Ovary (tissue), 9 donors: Measurements from ENCODE around the gene SLK. TPM values are rescaled to one million over a fixed set of nuclear protein-coding genes. Genes with fewer than 3 reads are reported as not detected.

Experiments used
- DNase-seq, 5 donors: peaks; one replicate each; pipeline ENCODE4 v3.0.0-alpha.2; 2019 to 2020
- H3K27ac ChIP-seq, 2 donors: fragments of 200-600 bp; one replicate each; pipeline versions ENCODE4 v1.5.1 to v1.8.0; 2019 to 2022
- H3K27me3 ChIP-seq: fragments of 200-600 bp; one replicate; pipeline ENCODE4 v1.8.0; 2022
- H3K36me3 ChIP-seq: fragments of 200-600 bp; sonication (generic); one replicate; pipeline ENCODE4 v1.5.1; 2019
- H3K4me1 ChIP-seq: one replicate; pipeline ENCODE4 v1.8.1; 2013; ENCODE audit warnings: mild to moderate bottlenecking, moderate library complexity; ENCODE audit not compliant: insufficient read depth
- H3K4me3 ChIP-seq: fragments of 200-600 bp; sonication (generic); one replicate; pipeline ENCODE4 v1.5.1; 2017
- H3K9me3 ChIP-seq, 2 donors: fragments of 200-600 bp in 1 of 2; sonication (generic) in 1 of 2; one replicate each; pipeline versions ENCODE4 v1.5.1 to v1.8.1; 2013 to 2019; ENCODE audit warnings: mild to moderate bottlenecking in 1 of 2, moderate library complexity in 1 of 2
- EP300 ChIP-seq: sonication (generic); formaldehyde crosslinking; IDR thresholded peaks from one replicate; pipeline ENCODE4 v1.6.1; 2017; ENCODE audit warnings: antibody characterized with exemption
- POLR2A ChIP-seq: fragments of 450-650 bp; IDR thresholded peaks from one replicate; pipeline ENCODE4 v1.6.1; 2017; ENCODE audit warnings: antibody characterized with exemption, mild to moderate bottlenecking, moderate library complexity
- WGBS, 3 donors: extraction: QIAGEN DNeasy Blood & Tissue Kit in 1 of 3; methylation state at CpG; one replicate each; pipeline versions ENCODE4 v1.1.5 to v1.1.7; 2013 to 2017; 5-methylcytosine and 5-hydroxymethylcytosine counted together
- intact Hi-C, 4 donors: fragments of 100-400 bp; cut with DNase I; formaldehyde crosslinking; loops; one replicate each; pipeline versions ENCODE4 v1.11.0 to v1.15.1; 2022 to 2023
- polyA plus RNA-seq, 2 donors: library from polyadenylated mRNA; stranded (reverse); fragments of 200-250 nt in 1 of 2; fragments of 350-450 nt in 1 of 2; fragmentation: Illumina TruSeq in 1 of 2; extraction: RNeasy Lipid Tissue Mini Kit (QIAGEN cat#74804) in 1 of 2; gene quantifications; one replicate each; pipeline ENCODE4 v1.2.3, GENCODE V29; 2013 to 2014
- total RNA-seq, 7 donors: library from RNA; depleted of rRNA in 2 of 7; stranded (reverse); fragments of >200 nt in 2 of 7; fragmentation: NEBNext Ultra II Directional in 3 of 7; extraction: Animal tissue kit (Norgen Biotek cat#: 25700) in 3 of 7; gene quantifications; one replicate each; pipeline versions ENCODE4 v1.1.0 to v1.2.4, GENCODE V29; 2016 to 2023
- TF ChIP-seq, protein P1 (sequence below), 3 donors: fragments of 450-650 bp in 2 of 3; fragments of 200-600 bp in 1 of 3; IDR thresholded peaks; one replicate each; pipeline versions ENCODE4 v1.5.1 to v1.8.0; 2016 to 2022; ENCODE audit warnings: antibody characterized with exemption in 3 of 3, mild to moderate bottlenecking in 1 of 3
- donor health status: DM: no; HTN: no; CAD: no; lungs with moderate emphysema.
- donor health status: DM: no; HTN: no; CAD: no.
- donor health status: Bipolar disorder and iron deficiency.
- donor health status: DM: yes; HTN: yes; CAD: no.
- donor health status: DM: no; HTN: no; CAD: no.
- donor health status: DM: yes; HTN: yes; CAD: no.

Gene SLK
- total and polyA plus RNA-seq, 9 donors: 19.9 to 71.5 (median 43.4) TPM

DNA sequence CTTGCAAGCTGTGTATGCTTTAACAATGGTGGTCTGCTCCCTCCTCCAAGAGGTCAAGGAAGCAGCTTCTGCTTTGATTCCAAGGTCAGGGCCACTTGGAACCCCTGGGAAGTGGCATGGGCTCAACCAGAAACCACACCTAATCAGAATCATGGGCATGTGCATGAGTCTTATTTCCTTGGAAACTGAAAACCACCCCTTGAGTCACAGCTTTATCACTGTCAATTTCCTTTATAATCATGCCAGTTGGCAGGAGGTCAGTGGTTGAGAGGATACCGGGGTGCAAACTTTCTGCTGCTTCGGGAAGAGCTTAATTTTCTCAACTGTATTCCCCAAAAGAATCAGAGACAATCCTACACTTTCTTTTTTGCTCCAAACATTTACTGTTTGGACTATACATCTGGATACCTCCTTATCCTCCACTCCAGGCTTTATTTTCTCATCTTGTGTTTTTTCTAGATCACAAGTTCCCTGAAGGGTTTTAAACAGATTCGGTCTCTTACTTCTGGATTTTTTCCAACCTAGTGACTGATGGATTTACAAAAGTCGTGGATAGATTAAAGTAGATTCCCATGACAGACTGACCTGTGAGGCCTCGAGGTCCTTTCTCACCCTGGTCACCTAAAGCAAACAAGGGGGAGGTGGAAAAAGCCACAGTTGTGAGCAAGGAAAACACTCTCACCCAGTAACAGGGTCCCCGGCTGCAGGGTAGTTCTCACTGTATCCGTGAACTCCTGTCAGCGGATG, 82.7 kb downstream of the SLK start:
- intact Hi-C loops: loop anchor here in 1 of 4 donors (5.0 kb wide), 1 partner anchor 158 kb away; no protein-coding TSS in a partner anchor
- Histone ChIP-seq H3K4me1 (no peaks in the 10 kb centered on the region), H3K27ac (no peak overlapping the region), H3K27me3 (no peaks in the 10 kb centered on the region), H3K4me3 (no peak overlapping the region), H3K9me3 (no peaks in the 10 kb centered on the region), H3K36me3 (no peaks in the 10 kb centered on the region)
- WGBS, 3 donors: 40 to 46% (median 41%) methylated on average over 8 of the region's 8 CpGs
- DNase-seq: no peak
- TF ChIP-seq, protein P1, sequence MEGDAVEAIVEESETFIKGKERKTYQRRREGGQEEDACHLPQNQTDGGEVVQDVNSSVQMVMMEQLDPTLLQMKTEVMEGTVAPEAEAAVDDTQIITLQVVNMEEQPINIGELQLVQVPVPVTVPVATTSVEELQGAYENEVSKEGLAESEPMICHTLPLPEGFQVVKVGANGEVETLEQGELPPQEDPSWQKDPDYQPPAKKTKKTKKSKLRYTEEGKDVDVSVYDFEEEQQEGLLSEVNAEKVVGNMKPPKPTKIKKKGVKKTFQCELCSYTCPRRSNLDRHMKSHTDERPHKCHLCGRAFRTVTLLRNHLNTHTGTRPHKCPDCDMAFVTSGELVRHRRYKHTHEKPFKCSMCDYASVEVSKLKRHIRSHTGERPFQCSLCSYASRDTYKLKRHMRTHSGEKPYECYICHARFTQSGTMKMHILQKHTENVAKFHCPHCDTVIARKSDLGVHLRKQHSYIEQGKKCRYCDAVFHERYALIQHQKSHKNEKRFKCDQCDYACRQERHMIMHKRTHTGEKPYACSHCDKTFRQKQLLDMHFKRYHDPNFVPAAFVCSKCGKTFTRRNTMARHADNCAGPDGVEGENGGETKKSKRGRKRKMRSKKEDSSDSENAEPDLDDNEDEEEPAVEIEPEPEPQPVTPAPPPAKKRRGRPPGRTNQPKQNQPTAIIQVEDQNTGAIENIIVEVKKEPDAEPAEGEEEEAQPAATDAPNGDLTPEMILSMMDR (IDR thresholded peaks at IDR 0.05): no peak
- TF ChIP-seq EP300 (no peak), POLR2A (no peak)

DNA sequence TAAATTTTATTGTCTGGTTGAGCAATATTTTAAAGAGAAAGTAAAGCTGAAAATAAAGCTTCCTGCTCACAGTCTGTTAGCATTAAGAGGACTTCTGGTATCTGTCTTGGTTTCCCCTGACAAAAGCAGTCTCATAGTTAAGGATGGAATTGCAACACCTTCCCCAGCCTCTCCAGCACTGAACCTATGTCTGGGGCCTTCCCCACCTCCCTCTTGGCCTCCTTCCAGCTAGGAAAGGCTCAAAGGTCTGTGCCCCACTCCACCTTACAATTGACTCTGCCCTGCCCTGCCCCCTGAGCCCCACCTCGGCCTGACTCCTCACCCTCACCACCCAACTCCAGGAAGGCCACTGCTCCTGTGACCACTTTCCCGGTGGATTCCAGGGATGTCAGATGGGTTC, 85.5 kb downstream of the SLK start:
- H3K4me1 ChIP-seq: no peaks in the 10 kb centered on the region
- no peak for DNase-seq
- H3K4me3 ChIP-seq: no peak overlapping the region
- no peak for TF ChIP-seq EP300
- TF ChIP-seq, protein P1 (IDR thresholded peaks at IDR 0.05): no peak
- no peak for TF ChIP-seq POLR2A
- no peaks in the 10 kb centered on the region for H3K9me3 ChIP-seq
- no peak overlapping the region for H3K27ac ChIP-seq
- intact Hi-C loops: no loop called here
- H3K27me3 ChIP-seq: no peaks in the 10 kb centered on the region
- 88 to 91% (median 90%) methylated on average over 2 of the region's 2 CpGs for WGBS, 3 donors
- H3K36me3 ChIP-seq: no peaks in the 10 kb centered on the region

DNA sequence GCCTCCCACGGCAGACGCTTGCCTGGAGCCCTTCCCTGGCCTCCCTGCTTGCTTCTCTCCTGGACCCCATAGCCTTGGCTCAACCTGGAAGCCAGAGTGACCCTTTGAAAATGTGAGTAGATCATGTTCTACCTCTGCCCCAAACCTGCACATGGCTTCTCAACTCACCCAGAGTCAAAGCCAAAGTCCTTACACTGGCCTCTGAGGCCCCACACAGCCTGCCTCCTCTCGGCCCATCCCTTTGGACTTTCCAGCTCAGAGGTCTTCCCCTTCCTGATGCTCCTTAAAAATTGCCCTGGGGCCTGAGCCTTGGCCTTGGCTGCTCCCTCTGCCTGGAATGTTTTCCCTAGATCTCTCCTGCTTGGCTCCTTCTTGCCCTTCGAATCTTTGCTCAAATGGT, 86.3 kb downstream of the SLK start:
- intact Hi-C loops: no loop called here
- TF ChIP-seq, protein P1 (IDR thresholded peaks at IDR 0.05): no peak
- no peak for TF ChIP-seq EP300
- no peak for TF ChIP-seq POLR2A
- no peaks in the 10 kb centered on the region for H3K9me3 ChIP-seq
- no peak overlapping the region for H3K4me3 ChIP-seq
- H3K4me1 ChIP-seq: no peaks in the 10 kb centered on the region
- DNase-seq: no peak
- WGBS, 3 donors: 84 to 88% (median 86%) methylated on average over 4 of the region's 4 CpGs
- H3K27ac ChIP-seq: no peak overlapping the region
- no peaks in the 10 kb centered on the region for H3K27me3 ChIP-seq
- H3K36me3 ChIP-seq: no peaks in the 10 kb centered on the region

DNA sequence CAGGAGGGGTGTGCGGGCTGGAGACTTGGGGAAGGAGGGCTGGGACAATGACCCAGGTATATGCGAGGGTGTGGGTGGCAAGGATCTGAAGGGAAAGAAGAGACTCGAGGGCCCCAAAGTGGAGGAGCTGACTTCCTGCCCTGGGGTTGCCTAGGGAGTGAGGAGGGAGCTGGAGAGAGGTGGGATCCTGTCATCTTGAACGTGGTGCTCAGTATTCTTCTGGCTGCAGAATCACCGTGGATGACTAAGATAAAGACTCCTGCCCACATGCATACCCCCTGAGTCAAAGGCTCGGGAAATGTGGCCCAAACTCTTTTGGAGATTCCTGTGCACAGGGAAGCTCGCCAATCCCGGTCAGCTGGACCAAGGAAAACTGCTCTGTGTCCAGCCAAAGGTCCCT, 87.5 kb downstream of the SLK start:
- Histone ChIP-seq H3K4me1 (no peaks in the 10 kb centered on the region), H3K27ac (no peak overlapping the region), H3K36me3 (no peaks in the 10 kb centered on the region), H3K4me3 (no peak overlapping the region), H3K27me3 (no peaks in the 10 kb centered on the region), H3K9me3 (no peaks in the 10 kb centered on the region)
- DNase-seq: no peak
- intact Hi-C loops: no loop called here
- TF ChIP-seq POLR2A (no peak), EP300 (no peak)
- TF ChIP-seq, protein P1 (IDR thresholded peaks at IDR 0.05): no peak
- 50 to 61% (median 53%) methylated on average over 8 of the region's 8 CpGs for WGBS, 3 donors
